Activated CD4-positive, alpha-beta T cell treated with anti-CD3 and anti-CD28 coated beads, Interleukin-2, amount 50 U/mL, for 24 hours (primary cell): ENCODE measurements around the gene FAR2.
"Not testable (repeated sequence)": the region's sequence is repeated elsewhere in the genome, so short reads cannot be mapped to it uniquely, and the experiment has no call there.

Experiments used
- DNase-seq, 2 donors: peaks; one replicate each; pipeline ENCODE4 v3.0.0-alpha.2; 2020; ENCODE audit warnings: low read depth in 1 of 2, low spot score in 1 of 2

Gene FAR2

DNA sequence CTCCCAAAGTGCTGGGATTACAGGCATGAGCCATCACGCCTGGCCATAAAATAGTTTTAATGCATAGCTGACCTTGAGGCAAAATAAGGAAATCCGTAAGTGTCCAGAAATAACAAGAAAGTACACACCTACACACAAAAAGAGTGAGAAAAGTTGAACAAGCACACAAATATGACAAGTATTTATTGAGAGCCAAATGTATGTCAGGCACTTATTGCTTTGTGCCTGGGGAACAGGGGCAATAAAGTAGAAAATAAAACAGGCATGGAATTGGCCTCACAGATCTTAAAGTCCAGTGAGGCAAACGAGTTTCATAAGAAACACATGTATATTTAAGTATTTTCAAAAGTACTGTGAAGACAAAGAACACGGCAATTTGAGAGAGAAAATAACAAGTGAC, 128.2 kb downstream of the FAR2 start:
- no peak for DNase-seq

DNA sequence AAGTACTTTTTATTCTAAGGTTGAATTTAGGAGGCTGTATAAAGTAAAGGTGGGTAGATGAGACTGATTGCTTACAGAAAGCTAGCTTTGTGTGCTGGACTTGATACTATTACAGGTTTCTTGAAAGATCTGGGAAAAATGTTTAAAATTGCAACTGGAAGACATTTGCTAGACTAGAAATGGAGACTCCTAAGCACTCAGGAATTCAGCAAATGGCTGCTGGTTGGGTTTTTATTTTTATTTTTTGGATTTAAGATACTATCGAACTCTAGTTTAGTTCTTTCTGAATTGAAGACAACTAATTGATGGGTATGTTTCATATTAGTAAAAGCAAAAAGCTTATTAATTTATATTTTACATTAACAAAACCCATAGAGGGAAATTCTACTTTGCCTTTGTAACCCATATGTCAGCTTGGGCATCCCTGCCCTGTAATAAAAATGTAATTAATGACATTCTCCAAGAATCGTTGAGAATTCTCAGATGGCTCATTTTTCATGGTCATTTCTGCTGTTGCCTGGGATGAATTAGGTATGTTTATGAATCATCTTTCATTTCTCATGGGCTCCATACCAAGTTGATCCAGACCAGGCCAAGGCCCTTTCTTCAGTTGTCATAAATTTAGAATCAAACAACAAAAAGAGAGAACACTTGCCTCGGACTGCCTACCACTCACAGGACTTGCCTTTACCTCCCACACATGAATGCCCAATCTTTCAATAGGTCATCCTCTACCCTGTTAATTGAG, 129.8 kb downstream of the FAR2 start:
- no peak for DNase-seq

DNA sequence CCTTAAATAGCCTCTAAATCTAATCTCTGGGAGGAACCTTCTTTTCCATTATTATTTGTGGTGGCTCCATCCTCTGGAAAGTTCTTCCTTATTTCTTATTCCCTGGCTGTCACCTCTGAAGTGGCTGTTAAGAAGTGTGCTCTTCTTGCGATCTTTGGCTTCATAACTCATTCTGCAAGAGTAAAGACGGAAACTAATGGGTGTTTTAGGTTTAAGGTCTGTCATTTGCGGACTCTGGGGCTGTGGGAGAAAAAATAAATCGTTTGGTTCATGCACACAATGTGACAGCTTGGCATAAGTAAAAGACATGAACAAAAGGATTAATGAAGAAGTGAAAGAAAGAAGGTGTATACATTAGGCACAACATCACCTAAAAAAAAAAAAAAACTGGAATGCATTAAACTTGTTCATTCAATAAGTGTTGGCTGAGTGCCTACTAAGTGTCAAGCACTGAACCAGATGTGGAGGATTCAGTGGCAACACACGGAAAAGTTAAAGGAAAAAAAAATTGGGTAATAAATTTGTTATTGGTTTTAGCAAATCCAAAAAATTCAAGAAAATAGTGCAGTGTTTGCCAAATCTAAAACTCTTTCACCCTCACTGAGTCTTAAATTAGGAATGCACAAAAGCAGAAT, 132.4 kb downstream of the FAR2 start:
- DNase-seq = no peak

DNA sequence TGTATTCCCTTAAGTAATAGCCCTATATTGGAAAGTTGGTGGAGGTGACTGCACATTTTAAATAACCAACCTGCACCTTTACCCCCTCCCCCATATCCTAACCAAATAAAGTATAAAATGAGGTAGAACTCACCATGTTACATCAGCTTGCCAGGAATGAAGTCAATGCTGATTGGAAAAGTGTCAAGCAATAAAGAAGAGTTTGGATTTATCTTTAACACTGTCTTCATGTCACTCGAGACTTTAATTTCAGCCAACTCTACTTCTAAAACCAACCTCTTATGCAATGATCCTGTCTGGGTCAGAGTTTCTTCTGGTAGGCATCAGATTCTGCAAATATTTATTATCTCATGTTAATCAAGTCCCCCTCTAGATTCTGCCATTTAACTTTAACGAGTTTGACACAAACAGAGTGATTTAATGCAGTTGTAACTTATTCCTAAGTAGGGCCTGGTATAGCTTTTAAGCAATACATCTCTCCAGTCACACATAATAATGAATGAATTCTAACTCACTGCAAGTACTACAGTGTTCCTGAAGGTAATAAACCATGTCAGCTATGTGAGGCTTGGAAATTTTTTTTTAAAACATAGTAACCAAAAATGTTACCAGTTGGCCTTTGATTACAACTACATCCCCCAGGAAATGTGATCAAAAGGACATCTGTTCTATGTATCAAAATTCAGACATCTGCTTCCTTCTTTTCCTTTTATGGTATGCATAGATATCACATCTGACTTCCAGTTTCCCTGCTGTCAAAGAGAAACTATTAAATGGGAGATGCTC, 133.1 kb downstream of the FAR2 start:
- DNase-seq = no peak

DNA sequence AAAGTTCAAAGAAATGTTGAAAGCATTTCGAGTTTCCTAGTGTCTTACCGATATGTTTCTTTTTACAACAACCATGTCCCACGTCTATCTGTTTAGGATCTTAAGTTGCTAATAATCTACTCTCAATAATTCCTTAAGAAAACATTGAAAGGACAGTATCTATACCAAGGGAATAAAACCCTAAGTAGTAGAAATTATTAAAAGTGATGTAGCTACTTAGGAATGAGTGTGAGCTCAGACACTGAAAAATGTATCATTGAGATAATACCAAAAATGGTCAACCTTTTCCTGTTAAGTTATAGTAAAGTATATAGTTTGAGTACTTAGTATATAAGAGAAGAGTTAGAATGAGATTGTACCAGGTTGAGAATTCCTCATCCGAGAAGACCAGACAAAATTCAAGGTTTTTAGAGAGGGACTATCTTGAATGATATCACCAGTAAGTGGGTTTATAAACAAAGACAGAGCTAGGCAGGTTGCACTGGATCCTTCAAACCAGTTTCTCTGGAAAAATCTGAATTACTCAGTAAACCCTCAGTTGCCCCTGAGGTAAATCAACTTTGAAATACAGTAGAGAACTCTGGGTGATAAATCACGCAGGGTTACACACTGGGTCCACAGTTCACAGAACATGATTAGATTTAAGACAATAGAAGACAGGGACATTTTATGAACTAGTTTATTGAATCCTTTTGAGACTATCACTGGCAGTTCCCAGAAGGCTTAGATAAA, 135.1 kb downstream of the FAR2 start:
- DNase-seq = no peak

DNA sequence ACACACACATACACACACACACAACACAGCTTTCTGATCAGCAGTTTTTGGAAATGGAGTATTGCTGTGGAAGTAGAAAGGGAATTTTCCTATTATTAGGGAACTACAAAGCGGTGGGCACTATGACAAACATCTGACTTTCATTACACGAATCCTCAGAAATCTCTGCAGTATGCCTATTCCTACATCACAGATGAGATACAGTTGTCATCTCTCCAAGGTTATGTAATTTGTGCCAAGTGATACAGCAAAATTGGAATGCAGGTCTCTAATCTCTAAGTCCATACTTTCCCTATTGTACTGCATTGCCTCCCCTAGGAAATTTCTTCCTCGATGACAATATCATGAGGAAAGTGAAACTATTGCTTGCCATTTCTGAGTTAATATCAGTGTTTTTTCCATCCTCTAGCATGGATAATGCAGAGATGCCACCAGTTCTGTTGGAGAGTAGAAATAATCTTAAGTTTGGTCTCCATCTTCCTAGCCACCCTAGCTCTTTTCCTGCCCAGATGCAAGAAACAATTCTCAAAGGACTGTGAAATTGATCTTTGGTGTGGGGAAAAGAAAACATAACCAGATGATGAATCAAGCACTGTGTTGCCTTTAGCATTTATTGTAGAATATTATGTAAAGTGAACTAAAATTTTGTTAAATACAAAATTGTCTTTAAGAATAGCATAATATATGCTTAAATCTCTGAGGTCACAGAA, 137.2 kb downstream of the FAR2 start:
- no peak for DNase-seq

DNA sequence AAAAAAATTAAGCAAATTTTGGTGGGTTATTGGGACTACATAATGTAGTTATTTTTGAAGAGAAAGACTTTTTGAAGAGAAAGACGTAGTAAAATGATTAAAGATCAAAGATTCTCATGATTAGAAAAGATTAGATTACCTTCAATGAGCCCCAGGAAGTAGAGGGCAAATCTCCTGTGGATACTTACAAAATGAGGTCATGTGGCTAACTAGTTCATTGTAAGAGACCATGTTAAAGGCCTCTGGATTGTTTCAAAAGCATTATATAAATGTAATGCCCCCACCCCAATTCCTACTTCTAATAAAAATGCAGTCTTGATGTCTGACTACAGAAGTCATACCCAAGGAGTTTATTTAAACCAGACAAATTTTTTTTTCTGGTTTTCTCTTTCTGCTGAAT, 138.5 kb downstream of the FAR2 start:
- no peak for DNase-seq

DNA sequence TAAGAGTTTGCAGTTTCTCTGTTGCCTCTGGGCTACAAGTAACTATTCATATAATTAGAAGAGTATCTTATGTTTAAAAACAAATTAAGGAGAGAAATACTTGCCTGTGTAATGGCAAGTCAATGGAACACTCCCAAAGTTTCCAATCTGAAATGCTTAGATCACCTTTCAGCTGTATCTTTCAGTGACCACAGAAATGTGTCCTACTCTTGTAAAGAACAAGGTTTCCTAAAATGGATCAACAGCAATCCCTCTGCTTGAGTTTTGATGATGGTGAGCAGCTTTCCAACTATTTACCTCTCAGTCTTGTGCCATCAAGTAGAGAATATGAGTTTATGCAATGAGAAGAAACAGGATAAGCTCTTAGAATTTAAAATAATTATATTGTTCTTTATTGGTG, 139.0 kb downstream of the FAR2 start:
- no peak for DNase-seq

DNA sequence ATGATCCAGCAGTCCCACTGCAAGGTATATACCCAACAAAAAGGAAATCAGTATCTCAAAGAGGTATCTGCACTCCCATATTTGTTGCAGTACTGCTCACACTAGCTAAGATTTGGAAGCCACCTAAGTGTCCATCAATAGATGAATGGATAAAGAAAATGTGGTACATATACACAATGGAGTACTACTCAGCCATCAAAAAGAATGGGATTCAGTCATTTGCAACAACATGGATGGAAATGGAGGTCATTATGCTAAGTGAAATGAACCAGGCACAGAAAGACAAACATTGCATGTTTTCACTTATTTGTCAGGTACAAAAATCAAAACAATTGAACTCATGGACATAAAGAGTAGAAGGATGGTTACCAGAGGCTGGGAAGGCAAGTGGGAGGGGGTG, 141.4 kb downstream of the FAR2 start:
- DNase-seq = not testable (repeated sequence)

DNA sequence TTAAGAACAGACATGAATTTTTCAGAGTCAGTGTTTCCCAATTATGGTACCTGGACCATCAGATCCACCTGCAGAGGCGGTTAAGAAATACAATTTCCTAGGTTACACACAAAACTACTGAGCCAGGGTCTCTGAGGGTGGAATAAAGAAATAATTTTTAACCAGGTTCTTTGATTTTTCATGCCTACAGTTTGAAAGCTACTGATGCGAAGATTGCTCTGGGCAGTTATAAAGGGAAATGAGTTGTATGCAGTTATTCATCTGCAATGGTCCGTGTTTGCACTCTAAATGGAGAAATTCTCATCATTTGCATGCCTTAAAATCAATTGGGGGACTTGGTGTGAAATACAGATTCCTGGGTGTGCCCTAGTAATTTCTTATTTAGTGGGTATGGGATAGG, 142.1 kb downstream of the FAR2 start:
- no peak for DNase-seq

DNA sequence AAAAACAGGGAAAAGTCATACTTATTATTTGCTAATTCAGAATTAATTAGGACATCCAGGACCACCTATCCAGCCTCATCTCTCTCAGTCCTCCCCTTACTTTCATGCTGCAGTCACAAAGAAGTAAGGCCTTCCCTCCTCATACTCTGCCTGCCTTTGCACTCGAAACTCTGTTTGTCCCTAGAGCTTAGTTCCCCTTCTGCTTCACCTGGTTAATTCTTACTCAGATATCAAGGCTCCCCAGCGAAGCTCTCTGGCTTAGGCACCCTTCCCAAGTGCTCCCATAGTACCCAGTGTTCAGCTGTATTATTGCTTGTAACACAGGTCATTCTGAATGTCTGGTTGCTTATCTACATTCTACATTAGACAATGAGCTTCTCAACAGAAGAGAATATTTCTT, 150.6 kb downstream of the FAR2 start:
- DNase-seq = no peak

DNA sequence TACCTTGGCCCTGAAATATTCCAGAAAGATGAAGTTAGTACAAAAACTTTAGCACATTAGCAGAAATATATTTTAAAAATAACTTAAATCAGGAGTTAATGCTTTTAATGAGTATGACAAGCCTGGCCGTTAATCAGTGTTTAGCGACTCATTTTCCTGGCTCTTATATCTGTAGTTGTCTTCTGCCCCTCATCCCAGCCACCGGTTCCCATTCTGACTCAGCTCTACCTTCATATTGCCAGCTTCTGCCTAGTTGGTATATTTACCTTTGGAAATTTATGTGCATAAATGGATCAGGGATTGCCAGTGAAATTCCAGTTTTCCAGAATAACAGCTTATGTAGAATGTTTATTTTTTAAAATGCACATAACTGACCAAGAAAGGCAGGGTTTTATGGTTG, 152.0 kb downstream of the FAR2 start:
- DNase-seq = no peak

DNA sequence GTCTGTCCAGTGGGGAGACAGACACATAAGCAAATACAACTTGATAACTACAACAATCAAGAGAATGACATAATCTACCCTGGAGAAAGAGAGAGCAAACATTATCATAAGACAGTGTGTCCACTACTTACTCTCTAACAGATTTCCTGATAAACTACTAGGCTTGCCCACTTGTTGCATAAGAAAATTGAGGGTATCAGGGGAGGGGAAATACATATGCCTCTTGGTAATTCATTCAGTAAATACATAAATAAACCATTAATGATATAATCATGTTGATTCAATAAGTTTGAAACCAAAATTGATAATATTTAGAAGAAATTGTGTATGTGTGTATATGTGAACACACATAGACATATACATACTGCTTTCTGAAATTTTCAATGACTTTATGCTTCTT, 155.3 kb downstream of the FAR2 start:
- DNase-seq = no peak

DNA sequence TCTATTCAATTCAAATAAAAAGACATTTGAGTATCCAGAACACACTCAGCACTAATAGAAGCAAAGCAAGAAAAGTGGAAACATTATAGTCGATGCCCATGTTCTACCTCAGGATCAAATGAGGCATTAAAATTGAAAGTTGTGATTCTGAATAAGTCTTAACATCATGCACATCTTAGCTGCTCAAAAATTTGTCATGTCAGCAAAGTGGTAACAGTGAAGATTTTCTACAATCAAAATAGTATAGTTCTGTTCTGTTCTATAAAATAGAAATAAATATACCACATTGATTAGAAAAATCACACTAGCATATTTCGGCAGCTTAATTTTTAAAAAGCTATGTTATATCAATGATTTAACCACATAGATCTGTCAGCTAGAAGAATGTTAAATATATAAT, 157.2 kb downstream of the FAR2 start:
- no peak for DNase-seq

DNA sequence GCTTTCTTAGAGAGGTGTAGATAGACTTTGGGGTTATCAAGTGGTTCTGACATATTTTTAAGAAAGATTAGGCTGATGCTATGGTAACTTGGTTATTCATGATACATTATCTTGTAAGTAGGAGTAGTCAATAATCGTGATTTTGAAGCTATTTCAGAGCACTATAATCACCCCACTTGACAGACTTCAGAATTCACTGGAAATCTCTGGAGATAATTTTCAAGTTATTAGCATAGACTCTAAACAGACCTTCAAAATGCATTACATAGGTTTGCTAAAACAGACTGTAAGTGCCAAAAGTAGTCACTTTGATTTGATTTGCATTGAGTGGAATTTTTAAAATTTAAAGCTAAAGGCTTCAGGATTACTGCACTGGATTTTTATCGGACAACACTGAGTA, 157.6 kb downstream of the FAR2 start:
- no peak for DNase-seq

DNA sequence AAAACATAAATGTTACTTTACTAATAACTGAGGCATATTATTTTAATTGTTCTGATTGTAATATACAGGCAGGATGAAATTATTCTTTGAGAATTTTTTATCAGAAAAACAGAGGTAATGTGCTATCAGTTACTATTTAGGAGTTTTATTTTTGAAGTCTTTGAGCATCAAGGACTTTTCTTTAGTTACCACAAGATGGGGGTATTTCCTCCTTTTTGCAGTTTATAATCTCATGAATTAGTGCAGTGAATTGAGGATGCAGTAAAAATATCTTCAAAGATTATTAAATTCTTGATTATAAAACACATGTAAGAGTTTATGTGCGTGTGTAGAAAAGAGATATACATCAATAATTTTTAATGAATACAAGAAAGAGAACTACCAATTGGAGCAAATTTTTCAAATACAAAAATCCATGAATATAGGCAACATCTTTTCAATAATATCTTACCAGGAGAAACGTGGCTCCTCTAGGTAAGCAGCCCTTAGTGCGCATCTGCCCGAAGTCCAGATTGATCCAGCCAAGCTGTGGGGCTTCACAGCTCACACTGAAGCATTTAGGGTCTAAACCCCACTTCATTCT, 160.3 kb downstream of the FAR2 start:
- DNase-seq = no peak

DNA sequence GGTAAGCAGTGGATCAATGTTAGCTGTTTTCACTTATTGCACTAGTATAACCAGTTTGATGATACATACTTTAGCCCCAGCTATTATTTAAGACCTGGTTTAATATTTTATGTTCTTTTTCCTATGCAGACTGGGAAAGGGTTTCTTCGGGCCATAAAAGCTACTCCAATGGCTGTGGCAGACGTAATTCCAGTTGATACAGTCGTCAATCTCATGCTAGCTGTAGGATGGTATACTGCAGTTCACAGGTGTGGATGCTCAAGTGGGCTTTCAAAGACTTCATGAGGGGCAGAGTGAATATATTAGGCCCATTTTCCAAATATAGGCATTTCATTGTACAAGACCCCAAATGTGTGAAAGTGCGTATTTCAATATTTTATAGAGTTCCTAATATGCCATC, 161.8 kb downstream of the FAR2 start:
- no peak for DNase-seq

DNA sequence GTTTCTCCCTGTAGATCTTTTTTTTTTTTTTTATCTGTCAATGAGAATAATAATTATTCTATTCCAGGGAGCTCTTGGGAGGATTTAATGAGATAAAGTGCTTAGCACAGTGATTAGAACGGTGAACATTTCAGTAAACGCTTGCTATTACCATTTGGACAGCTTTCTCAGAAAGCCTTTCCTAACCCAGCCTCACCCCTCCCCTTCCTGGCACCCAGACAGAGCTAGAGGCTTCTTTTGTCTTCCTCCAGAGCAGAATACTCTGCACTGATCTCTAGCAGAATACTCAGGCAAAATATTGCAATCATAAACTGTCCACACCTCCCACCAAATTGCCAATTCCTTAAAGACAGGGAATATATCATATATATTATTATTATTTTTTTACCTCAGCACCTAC, 165.3 kb downstream of the FAR2 start:
- DNase-seq = no peak

DNA sequence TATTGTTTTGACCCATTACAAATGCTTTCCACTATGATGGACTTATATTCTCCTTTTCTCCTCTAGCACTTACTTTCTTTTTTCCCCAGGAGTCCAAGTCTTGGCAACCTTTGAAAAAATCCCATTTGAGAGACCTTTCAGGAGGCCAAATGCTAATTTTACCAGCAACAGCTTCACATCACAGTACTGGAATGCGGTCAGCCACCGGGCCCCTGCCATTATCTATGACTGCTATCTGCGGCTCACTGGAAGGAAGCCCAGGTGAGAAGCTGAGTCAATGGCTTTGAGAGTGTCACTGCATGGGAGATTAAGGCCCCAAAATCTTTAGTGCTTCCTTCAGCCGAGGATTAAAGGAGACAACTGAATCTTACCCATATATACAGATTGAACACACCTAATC, 167.7 kb downstream of the FAR2 start:
- no peak for DNase-seq

DNA sequence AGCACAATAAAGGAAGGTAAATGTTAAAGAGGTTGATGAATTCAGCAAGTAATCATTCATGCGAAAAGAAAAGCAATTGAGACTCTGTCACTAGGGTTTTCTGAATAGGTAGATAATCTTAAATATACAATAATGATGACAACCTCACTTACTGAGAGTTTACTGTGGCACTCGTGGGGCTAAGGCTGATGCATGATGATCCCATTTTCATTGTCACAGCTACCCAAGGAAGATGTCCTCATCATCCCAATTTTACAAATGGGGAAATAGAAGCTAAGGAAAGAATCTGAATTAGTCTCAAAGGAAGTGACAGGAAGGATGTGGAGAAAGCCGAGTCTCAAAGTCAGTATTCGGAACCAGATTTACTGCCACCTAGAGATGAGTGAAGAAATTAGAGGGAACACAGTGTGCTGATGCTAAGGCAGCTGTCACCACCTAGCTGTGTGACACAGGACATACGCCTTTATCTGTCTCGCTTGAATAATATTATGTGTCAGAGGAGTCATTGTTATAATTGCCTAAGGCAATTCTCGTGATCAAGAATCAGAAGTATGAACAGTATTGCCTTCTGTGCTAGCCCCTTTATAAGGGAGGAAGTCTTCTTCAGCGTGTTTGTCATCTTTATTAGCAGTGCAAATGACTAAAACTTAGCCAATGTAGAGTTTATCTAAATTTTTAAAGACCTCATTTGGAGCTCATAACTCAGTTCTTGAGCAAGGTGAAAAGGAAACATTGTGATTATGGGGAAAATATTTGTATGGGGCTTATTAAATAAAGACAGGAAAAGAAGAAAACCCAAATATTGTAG, 168.7 kb downstream of the FAR2 start:
- DNase-seq = peak in 1 of 2 donors; percentile 20
